GM20431 (cell line): ENCODE results near the gene DOCK8.
"Not testable (repeated sequence)": the region's sequence is repeated elsewhere in the genome, so short reads cannot be mapped to it uniquely, and the experiment has no call there.

Experiments used
- in situ Hi-C: fragments of 300-500 bp; cut with MseI, MboI; formaldehyde crosslinking; loops from one replicate; pipeline ENCODE4 v1.15.0; 2020; ENCODE audit warnings: low sequenced_read_pairs; ENCODE audit not compliant: unreplicated experiment

DOCK8 gene

DNA sequence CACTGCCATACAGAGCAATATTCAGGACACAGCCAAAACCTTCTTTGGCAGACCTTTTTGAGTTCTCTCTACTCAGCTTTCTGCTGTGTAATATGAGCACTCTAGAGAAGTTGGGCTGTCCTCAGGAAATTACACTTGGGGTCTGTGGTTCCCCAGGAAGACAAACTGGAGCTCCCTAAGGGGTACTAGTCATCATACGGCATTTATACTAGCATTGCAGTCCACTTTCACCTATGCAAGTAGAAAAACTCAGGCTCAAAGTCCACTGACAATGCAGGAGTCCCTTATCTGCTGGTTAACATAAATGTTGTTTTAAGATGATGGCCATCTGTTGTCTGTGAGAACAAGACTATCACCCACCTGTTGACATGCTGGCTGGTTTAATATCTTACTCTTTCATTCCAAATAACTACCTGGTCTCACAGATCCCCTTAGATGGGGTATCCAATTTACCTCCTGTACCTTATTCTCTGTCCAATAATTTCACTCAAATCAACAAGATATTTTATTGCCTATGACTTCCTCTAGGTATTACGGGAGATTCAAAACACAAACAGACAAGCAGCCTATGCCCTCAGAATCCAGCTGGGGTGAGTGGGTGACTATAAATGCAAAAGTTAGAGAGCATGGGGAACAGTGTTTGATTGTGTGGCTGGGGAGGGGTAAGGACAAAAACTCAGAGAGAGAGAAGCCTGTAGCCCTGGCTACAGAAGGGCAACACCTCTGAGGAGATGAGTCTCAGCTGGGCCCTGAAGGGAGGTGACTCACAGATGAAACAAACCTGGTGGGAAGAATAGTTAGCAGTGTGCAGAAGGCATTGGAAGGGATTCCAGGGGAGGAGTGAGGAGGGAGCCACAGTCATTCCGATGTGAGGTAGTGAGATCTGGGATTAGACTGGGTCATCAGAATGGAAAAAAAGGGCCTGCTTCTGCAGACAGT is 10.2 kb downstream of the DOCK8 start:
- in situ Hi-C loops = no loop called here

DNA sequence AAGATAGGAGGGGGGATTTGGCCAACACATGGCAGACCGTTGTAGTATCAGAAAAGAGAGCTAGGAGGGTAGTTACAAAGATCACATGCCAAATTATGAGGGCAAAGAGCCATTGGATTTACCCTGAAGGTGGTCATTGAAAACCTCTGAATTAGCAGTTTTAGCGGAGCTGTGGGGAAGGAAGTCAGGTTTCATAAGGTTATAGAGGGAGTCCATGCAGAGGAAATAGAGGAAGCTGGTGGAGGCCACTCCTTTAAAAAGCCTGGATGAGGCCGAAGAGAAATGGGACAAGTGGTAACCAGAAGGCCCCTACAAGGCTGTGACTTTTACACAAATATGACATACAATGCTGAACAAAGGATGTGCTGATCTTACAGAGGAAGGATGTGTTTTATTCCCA is 13.2 kb downstream of the DOCK8 start:
- in situ Hi-C loops = no loop called here

DNA sequence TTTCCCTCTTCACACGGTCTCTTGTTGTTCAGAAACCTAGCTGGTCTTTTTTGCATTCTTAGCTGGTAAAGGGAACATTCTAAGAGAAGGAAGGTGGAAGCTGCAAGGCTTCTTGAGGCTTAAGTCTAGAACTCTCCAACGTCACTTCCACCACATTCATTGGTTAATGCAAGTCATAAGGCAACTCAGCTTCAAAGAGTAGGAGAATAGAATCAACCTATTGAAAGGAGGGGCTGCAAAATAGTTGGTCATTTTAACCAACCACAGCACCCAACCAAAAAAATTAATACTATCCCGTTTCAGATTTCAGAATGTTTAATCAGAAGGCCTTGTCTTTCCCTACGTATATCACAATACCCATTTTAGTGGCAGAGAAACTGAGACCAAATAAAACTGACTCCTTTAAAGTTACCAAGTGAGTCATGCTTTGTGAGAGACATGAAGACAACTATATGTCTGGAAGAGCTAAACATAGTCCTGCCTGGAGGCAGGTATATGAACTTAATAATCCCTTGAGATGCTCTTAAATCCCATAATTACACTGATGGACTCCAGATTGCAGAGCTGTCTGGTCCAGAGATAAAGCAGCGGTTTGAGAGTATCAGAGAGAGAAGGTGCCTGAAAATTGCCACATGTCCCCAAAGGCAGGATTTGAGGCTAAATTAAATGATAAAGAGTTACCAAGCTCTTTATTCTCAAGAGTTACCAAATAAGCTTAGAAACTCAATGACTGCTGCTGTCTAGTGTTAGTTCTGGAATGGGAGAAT is 14.4 kb downstream of the DOCK8 start:
- in situ Hi-C loops = no loop called here

DNA sequence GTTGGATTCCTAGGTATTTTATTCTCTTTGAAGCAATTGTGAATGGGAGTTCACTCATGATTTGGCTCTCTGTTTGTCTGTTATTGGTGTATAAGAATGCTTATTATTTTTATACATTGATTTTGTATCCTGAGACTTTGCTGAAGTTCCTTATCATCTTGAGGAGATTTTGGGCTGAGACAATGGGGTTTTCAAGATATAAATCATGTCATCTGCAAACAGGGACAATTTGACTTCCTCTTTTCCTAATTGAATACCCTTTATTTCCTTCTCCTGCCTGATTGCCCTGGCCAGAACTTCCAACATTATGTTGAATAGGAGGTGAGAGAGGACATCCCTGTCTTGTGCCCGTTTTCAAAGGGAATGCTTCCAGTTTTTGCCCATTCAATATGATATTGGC is 17.0 kb downstream of the DOCK8 start:
- in situ Hi-C loops = not testable (repeated sequence)

DNA sequence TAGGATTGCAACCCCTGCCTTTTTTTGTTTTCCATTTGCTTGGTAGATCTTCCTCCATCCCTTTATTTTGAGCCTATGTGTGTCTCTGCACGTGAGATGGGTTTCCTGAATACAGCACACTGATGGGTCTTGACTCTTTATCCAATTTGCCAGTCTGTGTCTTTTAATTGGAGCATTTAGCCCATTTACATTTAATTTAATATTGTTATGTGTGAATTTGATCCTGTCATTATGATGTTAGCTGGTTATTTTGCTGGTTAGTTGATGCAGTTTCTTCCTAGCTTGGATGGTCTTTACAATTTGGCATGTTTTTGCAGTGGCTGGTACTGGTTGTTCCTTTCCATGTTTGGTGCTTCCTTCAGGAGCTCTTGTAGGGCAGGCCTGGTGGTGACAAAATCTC is 19.0 kb downstream of the DOCK8 start:
- in situ Hi-C loops = not testable (repeated sequence)

DNA sequence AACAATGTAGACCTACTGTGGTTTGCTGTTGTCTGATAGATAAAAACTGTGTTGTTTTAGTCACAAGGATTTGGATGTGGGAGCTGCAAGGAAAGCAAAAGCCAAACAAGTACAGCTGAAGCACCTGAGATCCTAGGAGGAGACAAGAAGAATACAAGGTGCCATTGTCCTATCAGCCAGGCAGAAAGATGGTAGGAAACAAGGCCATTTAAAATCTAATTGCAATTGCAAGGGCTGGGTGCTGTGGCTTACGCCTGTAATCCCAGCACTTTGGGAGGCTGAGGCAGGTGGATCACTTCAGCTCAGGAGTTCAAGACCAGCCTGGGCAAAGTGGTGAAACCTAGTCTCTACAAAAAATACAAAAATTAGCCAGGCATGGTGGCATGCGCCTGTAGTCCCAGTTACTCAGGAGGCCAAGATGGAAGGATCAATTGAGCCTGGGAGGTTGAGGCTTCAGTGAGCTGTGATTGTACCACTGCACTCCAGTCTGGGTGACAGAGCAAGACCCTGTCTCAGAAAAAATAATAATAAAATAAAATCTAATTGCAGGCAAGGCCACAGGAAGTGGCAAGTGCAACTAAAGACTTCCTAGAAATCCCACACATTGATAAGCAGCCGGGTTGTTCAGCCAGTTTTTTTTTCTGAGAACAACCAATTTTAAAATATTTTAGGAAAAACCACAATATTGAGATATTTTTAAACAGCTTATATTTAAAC is 22.6 kb downstream of the DOCK8 start:
- in situ Hi-C loops = no loop called here

DNA sequence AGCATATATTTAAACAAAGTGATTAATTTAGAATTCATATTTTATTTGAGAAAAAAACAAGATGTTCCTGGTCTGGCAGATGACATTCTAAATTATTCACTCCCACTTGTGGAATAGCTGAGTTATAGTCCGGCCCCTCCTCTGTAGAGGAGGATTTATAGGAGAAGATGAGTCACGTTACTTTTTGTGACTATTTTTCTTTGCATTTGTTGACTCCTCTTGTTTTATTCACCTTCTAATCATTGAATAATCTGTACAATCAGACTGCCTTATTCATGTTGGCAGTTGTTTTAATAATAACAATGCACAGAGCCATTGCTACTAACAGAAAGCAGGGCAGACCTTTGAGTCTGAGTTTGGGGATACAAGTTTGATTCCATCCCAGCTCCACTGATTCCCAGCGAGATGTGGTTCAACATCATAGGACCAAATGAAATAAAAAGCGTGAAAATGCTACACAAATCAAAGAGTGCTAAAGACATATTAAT is 23.2 kb downstream of the DOCK8 start:
- in situ Hi-C loops = no loop called here

DNA sequence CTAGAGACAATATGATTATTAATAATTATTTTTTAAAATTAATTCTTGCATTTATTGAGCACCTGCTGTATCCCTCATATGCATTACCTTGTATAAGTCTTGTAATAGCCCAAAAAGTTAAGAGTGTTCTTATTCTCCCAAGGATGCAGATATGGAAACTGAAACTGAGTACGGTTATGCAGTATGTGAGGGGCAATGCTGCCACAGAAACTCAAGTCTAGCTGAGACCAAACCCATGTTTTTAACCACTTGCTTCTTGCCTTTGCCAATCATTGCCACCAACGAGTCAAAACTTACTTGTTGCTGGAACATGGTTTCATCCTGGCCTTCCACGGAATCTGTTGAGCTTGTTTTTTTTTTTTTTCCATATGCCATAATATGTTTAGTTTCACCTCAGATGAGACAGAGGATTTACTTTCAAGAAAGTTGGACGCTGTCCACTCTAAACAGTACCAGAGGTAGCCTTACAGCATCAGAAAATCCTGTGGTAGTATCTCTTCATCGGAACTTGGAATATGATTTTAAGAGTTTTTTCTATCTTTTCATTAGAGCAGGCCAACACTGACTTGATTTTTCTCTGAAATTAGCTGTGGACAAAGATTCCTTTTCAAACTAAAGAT is 27.9 kb downstream of the DOCK8 start:
- in situ Hi-C loops = no loop called here

DNA sequence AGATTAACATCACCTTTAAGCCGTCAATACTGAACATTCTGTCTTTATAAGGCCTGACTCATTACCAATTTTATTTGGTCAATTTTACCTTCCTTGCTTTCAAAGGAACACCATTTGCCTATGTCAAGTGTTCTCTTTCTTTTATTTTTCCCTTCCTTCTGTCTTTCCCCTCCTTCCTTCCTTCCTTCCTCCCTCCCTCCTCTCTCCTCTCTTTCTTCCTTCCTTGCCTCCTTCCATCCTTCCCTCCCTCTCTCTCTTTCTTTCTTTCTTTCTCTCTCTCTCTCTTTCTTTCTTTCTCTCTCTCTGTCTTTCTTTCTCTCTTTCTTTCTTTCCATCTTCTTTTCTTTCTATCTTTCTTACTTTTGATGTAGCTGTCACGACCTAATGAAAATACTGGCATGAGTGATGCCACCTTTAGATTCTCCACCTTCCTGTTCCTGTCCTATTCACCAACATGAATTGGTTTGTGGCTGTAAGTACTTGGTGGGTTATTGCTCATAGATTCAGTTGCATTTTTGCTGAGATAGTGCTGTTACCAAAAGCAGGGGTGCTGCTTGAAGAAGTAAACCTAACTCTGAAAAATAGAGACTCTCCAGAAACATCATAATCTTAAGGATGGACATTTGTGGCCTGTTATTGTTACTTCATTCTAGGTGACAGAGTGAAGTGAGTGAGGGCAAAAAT is 33.8 kb downstream of the DOCK8 start:
- in situ Hi-C loops = no loop called here

DNA sequence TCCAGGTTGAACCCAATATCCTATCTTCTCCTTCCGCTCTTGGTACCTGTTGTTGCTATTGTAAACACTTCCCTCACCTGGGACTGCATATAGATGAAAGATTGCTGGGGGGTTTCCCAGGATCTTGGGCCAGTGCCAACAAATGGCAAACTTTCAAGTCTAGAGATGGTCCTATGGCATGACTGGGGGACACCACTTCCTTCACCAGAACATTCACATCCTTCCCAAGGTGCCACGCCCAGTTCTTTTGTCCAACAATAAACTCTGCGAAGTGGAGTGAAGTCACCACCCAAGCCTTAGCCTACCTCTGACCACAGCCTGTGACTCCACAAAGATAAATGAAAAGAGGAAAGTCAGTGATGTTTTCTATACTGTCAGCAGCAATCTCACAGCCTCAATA is 34.4 kb downstream of the DOCK8 start:
- in situ Hi-C loops = no loop called here

DNA sequence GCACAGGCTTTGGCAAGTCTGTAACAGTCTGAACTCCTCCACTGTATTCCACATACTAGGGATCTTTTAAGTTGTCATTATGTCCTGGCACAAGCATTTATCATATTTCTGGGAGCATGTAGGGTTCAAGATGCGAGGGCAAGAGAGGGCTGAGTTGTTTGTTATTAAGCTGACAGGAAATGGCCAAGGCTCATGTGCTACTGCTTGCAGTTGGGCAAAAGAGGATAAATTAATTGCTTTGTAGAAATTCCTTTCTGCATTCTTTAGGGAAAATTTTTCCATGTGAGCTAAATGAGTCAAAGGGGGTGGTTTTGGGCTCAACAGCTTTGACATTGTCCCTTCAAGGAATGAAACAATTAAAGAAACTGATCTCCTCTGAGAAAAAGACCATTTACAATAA is 35.4 kb downstream of the DOCK8 start:
- in situ Hi-C loops = no loop called here

DNA sequence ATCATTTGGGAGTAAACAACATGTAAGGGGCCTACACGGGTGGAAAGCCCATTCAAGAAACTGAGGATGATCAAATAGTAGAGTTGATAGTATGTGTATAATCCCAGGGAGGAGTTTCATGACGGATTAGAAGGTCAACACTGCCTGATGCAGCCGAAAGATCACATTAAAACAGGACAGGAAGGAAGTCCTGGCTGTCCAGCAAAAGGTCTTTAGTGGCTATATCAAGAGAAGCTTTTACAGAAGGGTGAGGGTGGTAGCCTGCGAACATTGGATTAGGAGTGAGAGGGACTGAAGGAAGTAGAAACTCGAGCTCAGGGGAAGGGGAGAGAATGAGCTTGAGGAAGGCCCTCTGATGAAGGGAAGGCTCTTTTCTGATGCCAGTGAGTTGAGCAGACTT is 36.0 kb downstream of the DOCK8 start:
- in situ Hi-C loops = no loop called here

DNA sequence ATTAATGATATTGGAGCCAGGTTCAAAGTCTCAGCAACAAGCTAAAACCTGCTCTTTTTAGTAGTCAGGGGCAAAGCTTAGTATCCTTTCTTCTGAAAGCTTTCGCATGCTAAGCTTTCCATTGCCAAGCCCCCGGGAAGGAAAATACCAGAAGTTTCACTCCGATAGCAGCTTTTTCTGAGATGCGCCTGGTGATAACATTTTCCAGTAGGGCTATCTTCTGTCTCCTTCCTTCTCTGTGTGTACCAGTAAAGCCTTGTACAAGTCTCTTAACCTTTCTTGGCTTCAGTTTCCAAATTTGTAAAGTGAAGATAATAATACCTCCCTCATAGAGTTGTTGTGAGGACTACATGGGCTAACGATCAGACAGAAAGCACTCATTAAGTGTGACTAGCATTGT is 36.7 kb downstream of the DOCK8 start:
- in situ Hi-C loops = no loop called here

DNA sequence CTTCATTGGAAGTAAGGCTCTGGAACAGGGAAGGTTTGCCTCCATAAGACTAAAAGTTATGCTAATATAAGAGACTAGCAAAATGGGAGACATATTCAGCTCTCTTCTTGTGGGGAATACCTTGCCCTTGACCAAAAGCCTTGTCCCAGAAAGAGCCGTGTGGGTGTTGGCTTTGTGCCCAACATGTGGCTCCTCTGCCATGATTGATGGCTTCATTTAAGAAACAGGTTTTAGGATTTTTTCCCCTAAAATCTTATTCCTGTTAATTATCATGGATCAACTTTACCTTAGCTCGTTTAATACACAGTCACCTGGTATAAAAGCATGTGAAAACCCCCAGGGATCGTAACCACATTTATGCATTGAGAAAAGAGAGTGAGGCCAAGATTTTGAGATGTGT is 38.9 kb downstream of the DOCK8 start:
- in situ Hi-C loops = no loop called here

DNA sequence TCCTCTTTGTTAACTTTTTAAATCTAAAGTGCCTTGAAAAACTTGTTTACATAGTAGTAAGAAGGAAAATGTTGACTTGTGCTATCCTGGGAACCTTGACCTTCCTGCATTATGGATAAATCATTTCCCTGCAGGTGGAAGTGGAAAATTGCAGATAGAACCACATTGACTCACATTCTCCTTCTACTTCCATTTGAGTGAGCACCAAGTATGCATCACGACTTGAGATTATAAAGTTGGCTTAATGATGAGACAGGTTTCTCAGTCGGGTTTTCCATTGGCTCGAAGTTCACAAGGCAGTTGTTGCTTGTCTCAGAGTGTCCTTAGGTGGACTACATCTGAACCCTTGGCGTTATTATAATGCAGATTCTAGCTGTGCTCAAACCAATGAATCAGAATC is 39.9 kb downstream of the DOCK8 start:
- in situ Hi-C loops = no loop called here

DNA sequence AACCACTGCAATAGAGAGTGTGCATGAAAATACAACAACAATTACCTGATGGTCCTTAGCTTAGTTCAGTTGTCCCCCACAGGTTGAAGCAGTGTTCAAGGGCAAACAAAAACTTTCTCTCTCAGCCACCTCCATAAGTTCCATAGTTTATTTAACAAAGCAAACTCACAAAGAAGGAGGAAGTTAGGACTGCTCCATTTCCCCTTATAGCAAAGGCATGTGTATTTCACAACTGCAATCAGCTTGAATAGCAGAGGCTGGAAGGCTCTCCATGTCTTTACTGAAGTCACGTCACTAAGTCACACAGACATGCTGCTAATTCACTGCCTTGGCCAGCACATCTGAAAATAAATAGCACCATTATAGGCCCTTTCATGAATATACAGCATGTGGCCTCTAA is 43.3 kb downstream of the DOCK8 start:
- in situ Hi-C loops = no loop called here

DNA sequence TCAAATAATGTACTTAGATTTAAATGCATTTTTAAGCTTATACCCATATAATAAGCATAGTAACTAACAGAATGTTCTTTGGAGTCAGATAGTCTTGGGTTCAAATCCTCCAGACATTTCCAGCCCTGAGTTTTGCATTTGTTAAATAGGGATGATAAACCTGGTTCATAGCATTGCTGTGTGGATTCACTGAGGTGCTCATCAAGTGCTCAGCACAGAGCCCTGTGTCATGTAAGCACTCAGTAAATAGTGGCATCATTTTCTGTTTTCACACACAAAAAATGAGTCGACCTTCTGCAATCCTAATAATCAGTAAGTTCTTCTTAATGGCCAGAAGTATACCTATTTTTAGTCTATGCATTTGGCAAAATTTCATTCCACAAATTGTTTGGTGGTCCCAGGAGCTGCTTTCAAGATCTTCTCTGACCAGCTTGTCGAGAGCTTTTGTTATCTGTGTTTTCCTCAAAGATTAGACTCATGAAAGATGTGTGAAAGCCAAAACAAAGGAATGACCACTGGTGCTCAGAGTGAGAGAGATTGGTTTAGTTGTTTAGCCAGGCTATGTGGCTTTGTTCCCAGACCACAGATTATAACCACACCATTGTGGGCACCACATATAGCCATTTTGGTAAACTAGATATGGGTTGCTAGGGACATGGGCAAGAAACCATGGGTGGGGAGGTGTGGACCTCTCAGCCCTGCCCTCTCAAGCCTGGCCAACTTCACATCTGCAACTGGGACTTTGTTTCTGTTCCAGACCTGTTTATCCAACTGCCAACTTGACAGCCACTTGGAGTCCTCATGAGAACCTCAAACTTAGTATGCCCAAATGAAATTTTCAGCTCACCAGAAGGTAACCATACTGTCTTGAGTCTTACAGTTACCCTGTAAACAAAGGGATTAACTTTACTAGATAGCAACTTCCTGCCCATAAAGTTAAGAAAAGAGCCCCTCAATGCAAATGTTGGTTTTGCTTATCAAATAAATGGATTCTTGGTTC is 45.0 kb downstream of the DOCK8 start:
- in situ Hi-C loops = no loop called here

DNA sequence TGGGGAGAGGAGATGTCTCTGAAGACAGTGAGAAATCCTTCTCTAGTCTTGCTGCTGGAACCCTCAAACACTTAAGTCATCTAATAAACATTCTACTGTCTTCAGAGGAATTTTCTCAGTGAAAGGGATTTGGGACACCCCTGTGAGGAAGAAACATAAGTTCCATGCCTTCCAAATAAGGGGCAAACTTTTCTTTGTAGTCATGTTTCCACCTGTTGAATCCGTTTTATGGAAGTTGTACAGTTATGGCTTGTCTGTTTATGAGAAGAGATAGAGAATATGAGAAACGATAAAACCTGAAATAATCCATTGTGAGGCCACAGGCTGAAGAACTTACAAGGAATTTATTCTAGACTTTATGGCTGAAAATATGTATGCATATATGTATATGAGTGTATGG is 49.6 kb downstream of the DOCK8 start:
- in situ Hi-C loops = no loop called here
